B cell (primary cell): ENCODE results near the gene TRIM41. TPM values are rescaled to one million over a fixed set of nuclear protein-coding genes. Genes with fewer than 3 reads are reported as not detected.
"Not testable (repeated sequence)": the region's sequence is repeated elsewhere in the genome, so short reads cannot be mapped to it uniquely, and the experiment has no call there.

Experiments used
- ATAC-seq: fragments of 200-7000 bp; cut with Tn5 transposase; one replicate; pipeline ENCODE4 v1.10.0; 2021; ENCODE audit warnings: low read depth, mild to moderate bottlenecking, moderate number of reproducible peaks, moderate library complexity
- CTCF ChIA-PET: fragments of 350-600 bp; sonication (Branson Sonifier 250); formaldehyde crosslinking; loops from one replicate; lab custom pipeline; 2021; ENCODE audit warnings: antibody characterized with exemption, inconsistent platforms; lab: Charles Lee
- POLR2A ChIA-PET: fragments of 350-600 bp; sonication (Branson Sonifier 250); formaldehyde crosslinking; loops from one replicate; lab custom pipeline; 2021; ENCODE audit warnings: antibody characterized with exemption; lab: Charles Lee
- DNase-seq: peaks from one replicate; pipeline ENCODE4 v3.0.0; 2013
- H2AFZ ChIP-seq: 2 replicates; pipeline ENCODE4 v1.6.1; 2012; ENCODE audit warnings: mild to moderate bottlenecking, low read depth, low read length; ENCODE audit not compliant: insufficient read depth, poor library complexity, severe bottlenecking
- H3K27ac ChIP-seq, 2 donors: 1 replicate in 1 of 2; 2 replicates in 1 of 2; pipeline ENCODE4 v1.5.1; 2012 to 2013; ENCODE audit warnings: low read length in 2 of 2, mild to moderate bottlenecking in 2 of 2, moderate library complexity in 1 of 2
- H3K27me3 ChIP-seq, 4 experiments: fragments of 200-600 bp in 1 of 4; sonication (generic) in 1 of 4; replicated peaks in 1 of 4; 1 replicate in 2 of 4; 2 replicates in 2 of 4; pipeline versions ENCODE4 v1.6.1 to v1.7.0; 2013 to 2016; ENCODE audit warnings: low read length in 3 of 4, mild to moderate bottlenecking in 2 of 4, mixed read lengths in 1 of 4, moderate library complexity in 1 of 4; ENCODE audit not compliant: insufficient read depth in 4 of 4, control insufficient read depth in 3 of 4; ENCODE audit errors: control extremely low read depth in 1 of 4
- H3K36me3 ChIP-seq, 2 experiments: replicated peaks in 1 of 2; 1 replicate in 1 of 2; 2 replicates in 1 of 2; pipeline versions ENCODE4 v1.6.1 to v1.7.1; 2013; ENCODE audit warnings: low read length in 1 of 2; ENCODE audit not compliant: insufficient read depth in 2 of 2, control insufficient read depth in 1 of 2; ENCODE audit errors: control extremely low read depth in 1 of 2, extremely low read depth in 1 of 2
- H3K4me1 ChIP-seq, 2 donors: fragments of 200-600 bp in 1 of 2; sonication (generic) in 1 of 2; 1 replicate in 1 of 2; 2 replicates in 1 of 2; pipeline versions ENCODE4 v1.5.1 to v1.6.1; 2013 to 2017; ENCODE audit warnings: low read length in 2 of 2; ENCODE audit not compliant: control insufficient read depth in 2 of 2, insufficient read depth in 2 of 2
- H3K4me2 ChIP-seq: replicated peaks from 2 replicates; pipeline ENCODE3; 2012; ENCODE audit warnings: mild to moderate bottlenecking, low read depth, low read length; ENCODE audit not compliant: poor library complexity, severe bottlenecking
- H3K4me3 ChIP-seq, 5 experiments: fragments of 200-600 bp in 1 of 5; sonication (generic) in 1 of 5; 1 replicate in 3 of 5; 2 replicates in 2 of 5; pipeline versions ENCODE4 v1.5.1 to v1.7.0; 2011 to 2016; ENCODE audit warnings: low read length in 4 of 5, mild to moderate bottlenecking in 4 of 5, low read depth in 2 of 5, control low read depth in 1 of 5, moderate library complexity in 1 of 5; ENCODE audit not compliant: insufficient read depth in 1 of 5; ENCODE audit errors: control extremely low read depth in 1 of 5, extremely low read depth in 1 of 5
- H3K79me2 ChIP-seq: fragments of 200-600 bp; sonication (generic); one replicate; pipeline ENCODE4 v1.6.0; 2016; ENCODE audit warnings: low read length; ENCODE audit not compliant: control insufficient read depth, insufficient read depth
- H3K9ac ChIP-seq: fragments of 200-600 bp; sonication (generic); 2 replicates; pipeline ENCODE4 v1.6.1; 2017; ENCODE audit warnings: mild to moderate bottlenecking, low read length, moderate library complexity
- H3K9me3 ChIP-seq, 3 donors: one replicate each; pipeline versions ENCODE4 v1.6.1 to v1.7.1; 2013; ENCODE audit warnings: low read length in 2 of 3; ENCODE audit not compliant: control insufficient read depth in 2 of 3, insufficient read depth in 1 of 3; ENCODE audit errors: control extremely low read depth in 1 of 3
- H4K20me1 ChIP-seq: 2 replicates; pipeline ENCODE4 v1.6.0; 2012; ENCODE audit warnings: mild to moderate bottlenecking, low read length; ENCODE audit not compliant: insufficient read depth, control insufficient read depth, poor library complexity, severe bottlenecking
- H3K27ac Mint-ChIP-seq: one replicate; pipeline ENCODE4 v1.8.0; 2021; ENCODE audit warnings: mixed read lengths
- H3K27me3 Mint-ChIP-seq: one replicate; pipeline ENCODE4 v1.8.0; 2021; ENCODE audit warnings: mixed read lengths
- H3K4me1 Mint-ChIP-seq: one replicate; pipeline ENCODE4 v1.8.0; 2021; ENCODE audit warnings: mixed read lengths
- H3K4me3 Mint-ChIP-seq: one replicate; pipeline ENCODE4 v1.8.0; 2021; ENCODE audit warnings: mixed read lengths
- H3K9me3 Mint-ChIP-seq: one replicate; pipeline ENCODE4 v1.8.0; 2022; ENCODE audit warnings: mixed read lengths; ENCODE audit not compliant: insufficient read depth
- EZH2 ChIP-seq: IDR thresholded peaks from 2 replicates; pipeline ENCODE4 v1.6.1; 2012; ENCODE audit warnings: borderline replicate concordance, low read depth, mild to moderate bottlenecking, moderate library complexity, low read length; ENCODE audit not compliant: insufficient read depth, poor library complexity, severe bottlenecking
- WGBS: methylation state at CpG from one replicate; pipeline ENCODE4 v1.1.5; 2013; ENCODE audit warnings: missing lambda C conversion rate; ENCODE audit not compliant: insufficient coverage; 5-methylcytosine and 5-hydroxymethylcytosine counted together
- intact Hi-C: fragments of 100-400 bp; cut with micrococcal nuclease; formaldehyde crosslinking; loops from one replicate; pipeline ENCODE4 v1.10.0; 2022
- polyA plus RNA-seq: library from polyadenylated mRNA; depleted of rRNA; stranded (reverse); fragments of >200 nt; gene quantifications from 2 replicates; pipeline ENCODE4 v1.2.3, GENCODE V29; 2012
- total RNA-seq, 2 donors: library from RNA; stranded (reverse); fragments of 120-200 nt in 1 of 2; gene quantifications; 1 replicate in 1 of 2; 2 replicates in 1 of 2; pipeline versions ENCODE4 v1.2.3 to v1.2.4, GENCODE V29; 2013 to 2022
- TF ChIP-seq, protein P1 (sequence below): fragments of 200-600 bp; IDR thresholded peaks from one replicate; pipeline ENCODE4 v1.8.0; 2022; ENCODE audit warnings: antibody characterized with exemption, mild to moderate bottlenecking

TRIM41 gene
- total and polyA plus RNA-seq, 2 donors (not counting 1 experiment from before 2014, with no cell fraction given): 28.4 to 44.3 TPM

DNA sequence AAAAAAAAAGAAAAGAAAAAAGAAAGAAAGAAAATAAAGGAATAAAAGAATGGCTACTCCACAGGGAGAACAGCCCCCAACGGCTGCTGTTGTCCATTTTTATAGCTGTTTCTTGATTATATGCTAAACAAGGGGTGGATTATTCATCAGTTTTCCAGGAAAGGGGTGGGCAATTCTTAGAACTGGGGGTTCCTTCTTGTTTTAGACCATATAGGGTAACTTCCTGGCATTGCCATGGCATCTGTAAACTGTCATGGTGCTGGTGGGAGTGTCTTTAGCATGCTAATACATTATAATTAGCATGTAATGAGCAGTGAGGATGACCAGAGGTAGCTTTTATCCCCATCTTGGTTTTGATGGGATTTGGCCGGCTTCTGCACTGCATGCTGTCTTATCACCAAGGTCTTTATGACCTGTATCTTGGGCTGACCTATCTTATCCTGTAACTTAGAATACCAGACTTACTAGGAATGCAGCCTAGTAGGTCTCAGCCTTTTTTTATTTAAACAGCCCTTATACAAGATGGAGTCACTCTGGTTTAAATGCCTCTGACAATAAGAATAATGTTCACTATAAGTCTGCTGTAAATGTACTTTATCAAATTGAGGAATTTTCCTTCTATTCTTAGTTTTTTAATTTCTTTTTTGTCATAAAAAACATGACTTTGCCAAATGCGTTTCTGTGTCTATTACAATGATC is 46.7 kb upstream of the TRIM41 start:
- Mint-ChIP-seq H3K27ac (no peak overlapping the region), H3K4me3 (no peak overlapping the region), H3K27me3 (peaks cover 6% of the 10 kb centered on the region), H3K9me3 (no peaks in the 10 kb centered on the region), H3K4me1 (peaks cover 16% of the 10 kb centered on the region)
- peaks cover 15% of the 10 kb centered on the region in 2 donors for H3K4me1 ChIP-seq
- POLR2A ChIA-PET: no interaction called here
- no peak overlapping the region for H3K4me2 ChIP-seq
- H3K36me3 ChIP-seq: no peaks in the 10 kb centered on the region
- H3K27ac ChIP-seq: no peak overlapping the region
- intact Hi-C loops: no loop called here
- ATAC-seq: no peak
- H3K27me3 ChIP-seq: peaks cover 0 to 29% (median 2%) of the 10 kb centered on the region in 4 experiments
- no peak for DNase-seq
- 52% methylated on average over 2 of the region's 3 CpGs for WGBS
- peaks cover 0 to 21% (median 3%) of the 10 kb centered on the region in 3 donors for H3K9me3 ChIP-seq
- H4K20me1 ChIP-seq: no peaks in the 10 kb centered on the region
- CTCF ChIA-PET: no interaction called here
- no peak overlapping the region for H3K9ac ChIP-seq
- no peak overlapping the region for H2AFZ ChIP-seq
- H3K79me2 ChIP-seq: no peaks in the 10 kb centered on the region
- TF ChIP-seq EZH2: no peak
- TF ChIP-seq, protein P1, sequence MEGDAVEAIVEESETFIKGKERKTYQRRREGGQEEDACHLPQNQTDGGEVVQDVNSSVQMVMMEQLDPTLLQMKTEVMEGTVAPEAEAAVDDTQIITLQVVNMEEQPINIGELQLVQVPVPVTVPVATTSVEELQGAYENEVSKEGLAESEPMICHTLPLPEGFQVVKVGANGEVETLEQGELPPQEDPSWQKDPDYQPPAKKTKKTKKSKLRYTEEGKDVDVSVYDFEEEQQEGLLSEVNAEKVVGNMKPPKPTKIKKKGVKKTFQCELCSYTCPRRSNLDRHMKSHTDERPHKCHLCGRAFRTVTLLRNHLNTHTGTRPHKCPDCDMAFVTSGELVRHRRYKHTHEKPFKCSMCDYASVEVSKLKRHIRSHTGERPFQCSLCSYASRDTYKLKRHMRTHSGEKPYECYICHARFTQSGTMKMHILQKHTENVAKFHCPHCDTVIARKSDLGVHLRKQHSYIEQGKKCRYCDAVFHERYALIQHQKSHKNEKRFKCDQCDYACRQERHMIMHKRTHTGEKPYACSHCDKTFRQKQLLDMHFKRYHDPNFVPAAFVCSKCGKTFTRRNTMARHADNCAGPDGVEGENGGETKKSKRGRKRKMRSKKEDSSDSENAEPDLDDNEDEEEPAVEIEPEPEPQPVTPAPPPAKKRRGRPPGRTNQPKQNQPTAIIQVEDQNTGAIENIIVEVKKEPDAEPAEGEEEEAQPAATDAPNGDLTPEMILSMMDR: no peak
- no peak overlapping the region for H3K4me3 ChIP-seq

DNA sequence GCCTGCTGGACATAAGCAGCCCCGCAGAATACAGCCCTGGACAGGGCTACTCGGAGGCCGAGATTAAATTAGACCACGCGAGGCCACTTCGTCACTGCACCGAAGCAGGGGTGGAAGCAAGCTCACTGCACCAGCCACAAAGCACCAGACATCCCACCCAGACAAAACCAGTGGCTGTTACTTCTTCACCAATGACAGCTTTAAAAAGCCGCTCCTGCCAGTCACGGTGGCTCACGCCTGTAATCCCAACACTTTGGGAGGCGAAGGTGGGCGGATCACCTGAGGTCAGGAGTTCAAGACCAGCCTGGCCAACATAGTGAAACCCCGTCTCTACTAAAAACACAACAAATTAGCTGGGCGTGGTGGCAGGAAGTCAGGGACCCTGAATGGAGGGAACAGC is 45.5 kb upstream of the TRIM41 start:
- WGBS: 77% methylated on average over 12 of the region's 14 CpGs
- H3K27ac Mint-ChIP-seq, intact Hi-C loops, H4K20me1 ChIP-seq, H3K36me3 ChIP-seq, ATAC-seq, H3K9me3 Mint-ChIP-seq, DNase-seq, H3K4me3 Mint-ChIP-seq, H3K4me2 ChIP-seq, POLR2A ChIA-PET, H3K27ac ChIP-seq, H2AFZ ChIP-seq, H3K27me3 Mint-ChIP-seq, H3K4me3 ChIP-seq, H3K9ac ChIP-seq, H3K79me2 ChIP-seq: not testable (repeated sequence)
- peaks cover 23% of the 10 kb centered on the region for H3K4me1 Mint-ChIP-seq
- peaks cover 0 to 21% (median 3%) of the 10 kb centered on the region in 3 donors for H3K9me3 ChIP-seq
- CTCF ChIA-PET: interaction anchor here (1.4 kb wide), 1 partner anchor 10 kb away, joined by 4 read pairs; no protein-coding TSS in a partner anchor
- H3K4me1 ChIP-seq: peaks cover 8 to 19% of the 10 kb centered on the region in 2 donors
- H3K27me3 ChIP-seq: peaks cover 0 to 17% (median 2%) of the 10 kb centered on the region in 4 experiments
